Activated T-helper 1 cell treated with Interleukin-2 at 50 U/mL for 16 hours (primary cell): Measurements from ENCODE around the gene ROR1.

Source experiments
- DNase-seq: peaks from one replicate; pipeline ENCODE4 v3.0.0-alpha.2; 2020; ENCODE audit warnings: low read depth

The ROR1 gene

DNA sequence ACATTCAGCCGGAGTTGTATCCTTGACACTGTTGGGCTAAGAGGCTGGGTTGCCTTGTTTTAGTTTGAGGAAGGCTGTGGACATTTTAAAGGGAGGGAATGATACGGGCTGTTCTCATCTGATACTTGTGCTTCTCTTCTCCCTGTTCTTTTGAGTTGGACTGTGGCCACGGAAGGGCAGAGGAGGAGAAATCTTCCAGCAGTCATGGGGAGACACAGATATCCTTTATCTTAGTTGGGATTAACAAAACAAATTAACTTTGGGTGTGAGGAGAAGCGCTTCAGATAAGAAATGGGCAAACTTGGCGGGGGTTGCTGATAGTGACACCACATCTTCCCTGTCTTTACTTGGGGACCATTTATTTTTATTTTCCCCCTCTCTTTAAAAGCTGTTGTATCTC lies 138.8 kb downstream of the ROR1 start:
- DNase-seq = no peak

DNA sequence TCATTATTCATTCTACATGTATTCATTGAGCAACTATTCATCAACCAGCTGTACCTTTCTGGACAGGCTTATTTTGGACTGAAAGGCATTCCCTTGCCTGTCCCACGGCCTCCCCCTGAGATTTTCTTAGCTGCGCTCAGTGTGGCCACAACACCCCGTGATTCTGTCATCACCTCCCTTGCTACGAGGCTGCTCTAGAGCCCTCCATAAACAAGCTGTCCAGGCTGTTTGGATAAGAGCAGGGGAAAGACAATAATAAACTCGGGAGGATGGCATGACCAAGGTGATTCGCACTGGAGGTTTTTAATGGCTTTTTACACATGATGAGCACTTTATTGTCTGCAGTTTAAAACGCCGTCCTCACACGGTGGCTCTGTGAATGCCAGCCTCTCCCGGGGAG lies 139.7 kb downstream of the ROR1 start:
- DNase-seq = no peak

DNA sequence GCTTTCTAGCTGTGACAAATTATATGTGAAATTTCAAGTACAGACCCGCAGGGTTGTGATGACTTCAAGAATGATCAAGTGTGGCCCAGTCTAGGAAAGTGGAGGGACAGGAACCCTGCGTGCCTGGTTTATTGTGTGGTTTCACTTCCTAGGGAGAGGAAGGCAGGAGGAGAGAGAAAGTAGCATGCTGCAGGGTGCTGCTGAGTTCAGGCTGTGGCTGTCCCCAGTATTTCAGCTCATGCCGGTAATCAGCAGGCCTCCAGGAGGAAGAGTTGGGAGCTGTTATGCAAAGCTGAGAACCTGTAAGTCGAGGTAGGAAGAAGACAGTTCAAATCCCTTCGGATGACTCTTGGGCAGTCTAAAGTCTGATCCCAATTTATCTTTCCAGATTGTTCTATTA lies 140.4 kb downstream of the ROR1 start:
- DNase-seq = no peak

DNA sequence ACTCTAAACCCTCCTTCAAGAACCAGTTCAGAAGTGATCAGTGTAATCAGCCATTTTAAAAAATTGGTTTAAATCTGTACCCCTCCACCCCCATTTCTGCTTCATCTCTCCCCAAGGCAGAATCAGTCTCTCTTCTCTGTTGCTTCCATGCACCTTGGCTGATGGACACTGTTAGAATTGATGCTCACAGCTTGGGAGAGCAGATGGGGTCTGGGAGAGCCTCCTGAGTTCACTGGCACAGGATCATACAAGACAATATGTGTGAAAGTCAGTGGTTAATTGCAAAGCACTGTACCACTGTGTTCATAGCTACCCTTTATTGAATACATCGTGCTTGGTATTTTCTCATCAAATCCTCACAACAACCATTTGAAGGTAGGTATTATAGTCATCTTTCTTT lies 140.9 kb downstream of the ROR1 start:
- DNase-seq = no peak

DNA sequence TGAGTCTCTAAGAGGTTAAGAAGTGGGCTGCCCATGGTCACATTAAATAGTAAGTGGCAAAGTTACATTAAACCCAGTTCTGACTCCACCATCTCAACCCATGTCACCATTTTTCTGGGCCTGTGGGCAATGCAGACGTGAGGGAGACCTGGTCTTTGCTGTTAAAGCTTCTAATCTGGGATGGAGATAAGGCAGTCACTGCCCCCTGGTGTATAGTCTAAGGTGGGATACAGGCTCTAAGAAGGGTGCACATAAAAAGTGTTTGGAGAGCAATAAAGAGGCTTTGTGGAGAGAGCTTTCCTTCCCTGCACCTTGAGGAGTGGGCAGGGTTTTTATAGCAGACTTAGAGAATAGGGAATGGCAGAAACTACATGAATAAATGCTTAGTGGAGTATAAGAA lies 141.3 kb downstream of the ROR1 start:
- DNase-seq = no peak

DNA sequence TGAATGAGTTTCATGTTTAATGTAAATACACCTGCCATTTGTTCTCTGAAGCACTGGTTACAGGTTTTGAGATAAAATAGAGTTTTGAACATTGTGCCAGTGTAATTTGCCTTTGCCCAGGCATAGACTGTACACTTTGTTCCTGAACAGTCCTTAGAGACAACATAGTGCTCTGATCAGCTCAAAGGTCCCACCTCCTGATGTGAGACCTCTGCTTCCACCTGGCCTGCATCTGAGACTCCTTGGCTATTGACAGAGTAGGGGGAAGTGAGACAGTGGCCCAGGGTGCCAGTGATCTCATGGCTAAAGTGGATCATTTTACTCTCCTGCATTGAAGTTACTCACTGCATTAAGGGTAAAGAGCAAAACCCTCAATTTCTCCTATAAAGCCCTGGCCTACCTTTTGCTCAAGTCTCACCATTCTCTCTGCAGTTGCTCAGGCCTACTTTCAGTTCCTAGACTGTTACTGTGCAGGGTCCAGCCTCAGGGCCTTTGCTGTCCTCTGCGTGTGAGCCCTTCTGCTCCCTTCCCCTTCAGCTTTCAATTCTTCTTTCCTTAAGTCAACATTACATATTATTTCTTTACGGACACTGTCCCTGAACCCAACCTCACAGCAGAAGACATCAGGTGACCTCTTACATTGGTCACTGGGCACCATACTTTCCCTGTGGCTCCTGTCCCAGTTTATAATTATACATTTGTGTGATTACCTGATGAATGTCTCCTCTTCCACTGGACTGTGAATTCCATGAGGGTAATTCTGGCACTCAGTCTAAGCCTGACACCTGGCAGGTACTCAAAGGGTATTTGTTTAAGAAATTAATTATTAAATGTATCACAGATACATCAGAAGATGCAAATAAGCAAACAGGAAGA lies 142.9 kb downstream of the ROR1 start:
- DNase-seq = no peak

DNA sequence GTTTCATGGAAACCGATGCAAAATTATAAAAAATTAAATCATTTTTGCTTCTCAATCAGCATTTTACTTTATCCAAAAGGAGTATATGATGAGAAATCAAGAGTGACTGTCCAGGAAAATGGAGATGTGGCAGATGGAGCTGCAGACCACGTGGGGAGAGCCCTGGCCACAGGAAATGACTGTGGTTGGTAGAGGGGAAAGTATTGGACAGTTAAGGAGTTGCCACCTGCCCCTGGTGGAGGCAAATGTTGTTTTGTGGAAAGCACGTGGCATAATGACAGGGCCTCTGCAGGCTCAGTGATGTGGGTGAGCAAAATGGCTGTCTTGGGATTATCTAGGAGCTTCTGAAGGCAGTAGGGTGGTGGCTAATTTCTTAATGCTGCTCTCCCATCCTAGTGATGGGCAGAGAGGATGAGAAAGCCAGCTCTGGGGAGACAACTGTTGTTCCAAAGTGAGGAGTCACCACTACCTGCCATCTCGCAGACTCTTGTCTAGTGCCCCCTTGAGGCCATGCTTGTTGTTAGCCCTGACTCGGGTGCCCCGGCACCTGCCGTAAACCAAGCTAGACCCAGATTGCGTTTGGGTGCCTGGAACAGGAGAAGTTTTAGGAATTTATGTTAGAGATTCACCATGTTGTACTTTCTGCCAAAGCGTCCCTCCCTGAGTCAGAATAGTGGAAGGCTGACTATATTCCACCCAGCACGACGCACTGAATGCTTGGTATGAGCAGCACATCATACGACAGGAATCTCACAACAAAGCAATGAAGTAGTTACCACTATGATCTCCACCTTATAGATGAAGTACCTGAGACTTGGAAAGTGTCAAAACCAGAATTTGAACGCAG lies 144.0 kb downstream of the ROR1 start:
- no peak for DNase-seq

DNA sequence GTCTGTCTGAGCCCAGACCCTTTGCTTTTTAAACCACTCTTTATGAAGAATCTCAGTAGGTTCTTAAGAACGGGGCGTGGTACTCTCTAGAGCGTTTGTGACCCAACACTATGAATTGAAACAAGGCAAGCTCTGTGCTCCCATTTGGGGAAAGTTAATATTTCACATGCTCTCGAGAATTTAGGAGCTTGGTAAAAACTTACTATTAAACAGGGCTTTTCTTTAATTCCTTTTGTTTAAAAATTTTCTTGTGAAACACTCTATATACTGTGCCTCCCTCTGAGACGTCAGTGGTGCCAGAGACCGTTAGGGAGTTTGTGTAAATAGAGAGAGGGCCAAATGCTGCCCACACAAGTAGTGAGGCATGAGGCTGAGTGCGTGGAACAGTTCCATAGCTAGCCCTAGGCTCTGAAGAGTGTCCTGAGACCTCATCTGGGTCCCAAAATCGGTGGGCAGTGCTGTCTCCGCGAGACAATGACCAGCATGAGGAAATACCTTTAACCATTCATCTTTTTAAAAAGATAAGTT lies 144.7 kb downstream of the ROR1 start:
- DNase-seq = no peak

DNA sequence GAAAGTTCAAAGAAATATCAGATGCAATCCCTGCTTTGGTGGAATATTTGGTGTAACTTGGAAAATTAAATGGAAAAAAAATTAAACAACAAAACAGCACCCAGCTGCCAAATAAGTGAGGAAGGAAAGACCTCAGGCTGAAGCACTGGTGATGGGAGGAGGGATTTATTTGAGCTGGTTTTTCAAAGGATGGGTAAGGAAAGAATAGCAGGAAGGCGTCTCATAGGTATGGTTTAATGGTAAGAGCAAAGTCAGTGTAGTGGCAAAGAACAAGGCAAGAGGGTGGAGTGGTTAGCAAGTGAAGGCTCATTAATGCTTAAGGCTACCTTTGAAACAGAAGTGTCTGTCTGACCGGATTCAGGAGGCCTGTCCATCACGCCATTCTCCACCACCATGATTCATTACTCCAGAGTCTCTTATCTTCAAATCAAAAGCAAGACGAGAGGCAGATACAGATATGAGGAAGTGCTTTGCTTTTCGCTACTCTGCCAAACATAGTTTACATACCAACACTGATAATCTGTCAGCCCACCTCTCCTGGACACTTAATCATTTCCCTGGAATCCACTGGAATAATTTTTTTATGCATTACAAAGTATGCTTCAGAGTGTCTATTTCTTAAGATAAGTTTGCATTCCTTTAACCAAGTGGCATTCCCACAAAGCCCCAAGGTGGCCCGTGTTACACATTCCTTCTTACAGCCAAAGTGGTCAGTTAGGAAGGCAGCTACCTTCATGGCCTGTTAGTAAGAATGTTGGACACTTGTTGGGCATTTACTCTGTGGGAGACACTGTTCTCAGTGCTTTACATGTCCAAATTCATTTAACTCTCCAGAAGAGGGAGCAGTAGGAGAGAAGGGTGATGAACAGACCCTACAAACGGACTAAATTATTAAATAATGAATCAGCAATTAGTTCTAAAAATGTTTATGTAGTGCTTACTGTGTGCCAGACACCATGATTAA lies 146.6 kb downstream of the ROR1 start:
- DNase-seq = no peak

DNA sequence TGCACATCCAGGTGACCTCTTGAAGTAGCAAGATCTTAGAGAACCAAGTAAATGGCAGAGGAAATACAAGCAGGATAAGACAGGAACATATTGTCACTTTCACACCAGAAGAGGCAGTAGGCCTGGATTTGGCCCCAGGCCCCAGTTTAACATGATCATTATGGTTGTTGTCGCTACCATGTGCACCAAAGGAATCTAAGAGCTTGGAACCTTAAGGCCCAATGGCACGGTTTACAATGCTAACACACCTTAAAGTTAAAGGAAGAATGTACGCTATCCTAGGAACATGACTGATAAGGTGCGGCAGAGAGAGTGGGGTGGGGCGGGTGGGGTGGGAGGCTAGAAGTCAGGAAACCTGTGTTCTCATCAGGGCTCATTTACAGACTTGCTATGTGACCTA lies 147.5 kb downstream of the ROR1 start:
- DNase-seq = no peak

DNA sequence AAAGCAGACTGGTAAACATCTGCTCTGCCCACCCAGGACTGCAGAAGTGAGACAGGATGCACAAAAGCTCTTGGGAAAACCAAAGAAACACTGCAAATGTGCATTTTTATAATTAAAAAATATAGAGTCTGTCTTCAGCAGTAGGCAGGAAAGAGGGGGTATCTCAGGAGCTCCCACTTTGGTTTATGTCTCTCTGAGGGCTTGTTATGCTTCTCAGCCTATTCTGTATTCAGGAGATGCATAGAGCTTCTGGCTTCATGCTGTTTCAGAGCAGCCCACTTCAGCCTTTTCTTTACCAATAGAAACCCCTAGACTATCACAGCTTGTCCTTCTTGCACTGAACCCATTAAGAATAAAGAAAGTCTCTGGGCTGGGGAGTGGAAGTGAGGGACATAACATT lies 148.0 kb downstream of the ROR1 start:
- no peak for DNase-seq

DNA sequence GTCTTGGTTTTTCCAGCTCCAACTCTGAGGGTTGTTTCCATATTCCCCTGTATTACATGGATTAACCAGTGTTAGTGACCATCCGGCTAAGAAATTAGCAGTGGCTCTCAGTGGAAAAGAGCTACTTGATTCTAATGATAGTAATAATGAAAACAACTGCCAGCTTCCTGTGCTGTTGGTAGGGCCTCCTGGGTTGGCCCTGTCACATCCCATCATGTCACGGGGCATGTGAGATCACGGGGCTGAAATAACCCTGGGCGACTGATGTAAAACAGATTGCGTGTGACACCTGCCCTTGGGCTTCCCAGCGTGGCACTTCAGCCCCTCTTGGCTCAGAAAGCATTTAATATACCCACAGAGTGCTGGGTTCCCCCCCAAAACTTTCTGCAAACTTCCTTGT lies 149.0 kb downstream of the ROR1 start:
- no peak for DNase-seq

DNA sequence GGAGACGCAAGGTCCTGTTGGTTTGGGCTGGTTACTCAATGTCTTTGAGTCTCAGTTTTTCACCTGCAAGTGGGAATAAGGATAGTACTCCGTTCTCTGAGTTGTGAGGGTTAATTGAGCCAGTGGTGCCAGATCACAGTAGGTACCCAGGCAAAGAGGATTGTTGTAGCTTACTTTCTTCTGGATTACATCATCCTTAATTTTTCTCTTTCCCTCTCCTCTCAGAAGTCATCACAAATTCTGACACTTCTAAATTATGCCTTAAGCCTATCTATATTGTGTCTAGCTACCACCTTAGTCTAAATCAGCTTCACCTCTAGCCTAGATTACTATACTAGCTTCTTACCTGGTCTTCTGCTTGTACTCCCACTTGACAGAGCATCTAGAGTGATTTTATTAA lies 149.5 kb downstream of the ROR1 start:
- DNase-seq = no peak

DNA sequence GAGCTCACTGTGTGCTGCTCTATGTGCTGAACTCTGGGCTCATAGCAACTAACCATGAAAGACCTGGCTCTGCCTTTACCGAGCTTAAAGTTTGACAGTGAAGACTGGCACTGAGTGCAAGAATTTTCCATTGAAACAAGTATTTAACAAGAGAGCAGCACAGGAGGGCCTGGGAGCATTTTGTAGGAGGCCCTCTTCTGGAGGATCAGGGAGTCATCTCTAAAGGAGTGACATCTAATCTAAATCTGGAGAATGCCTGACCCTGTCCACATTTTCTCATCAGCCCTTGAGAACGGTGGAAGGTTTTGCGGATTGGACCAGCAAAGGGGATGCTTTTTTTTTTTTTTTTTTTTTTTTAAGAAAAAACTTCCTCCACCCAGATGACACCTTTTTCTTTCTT lies 150.8 kb downstream of the ROR1 start:
- no peak for DNase-seq

DNA sequence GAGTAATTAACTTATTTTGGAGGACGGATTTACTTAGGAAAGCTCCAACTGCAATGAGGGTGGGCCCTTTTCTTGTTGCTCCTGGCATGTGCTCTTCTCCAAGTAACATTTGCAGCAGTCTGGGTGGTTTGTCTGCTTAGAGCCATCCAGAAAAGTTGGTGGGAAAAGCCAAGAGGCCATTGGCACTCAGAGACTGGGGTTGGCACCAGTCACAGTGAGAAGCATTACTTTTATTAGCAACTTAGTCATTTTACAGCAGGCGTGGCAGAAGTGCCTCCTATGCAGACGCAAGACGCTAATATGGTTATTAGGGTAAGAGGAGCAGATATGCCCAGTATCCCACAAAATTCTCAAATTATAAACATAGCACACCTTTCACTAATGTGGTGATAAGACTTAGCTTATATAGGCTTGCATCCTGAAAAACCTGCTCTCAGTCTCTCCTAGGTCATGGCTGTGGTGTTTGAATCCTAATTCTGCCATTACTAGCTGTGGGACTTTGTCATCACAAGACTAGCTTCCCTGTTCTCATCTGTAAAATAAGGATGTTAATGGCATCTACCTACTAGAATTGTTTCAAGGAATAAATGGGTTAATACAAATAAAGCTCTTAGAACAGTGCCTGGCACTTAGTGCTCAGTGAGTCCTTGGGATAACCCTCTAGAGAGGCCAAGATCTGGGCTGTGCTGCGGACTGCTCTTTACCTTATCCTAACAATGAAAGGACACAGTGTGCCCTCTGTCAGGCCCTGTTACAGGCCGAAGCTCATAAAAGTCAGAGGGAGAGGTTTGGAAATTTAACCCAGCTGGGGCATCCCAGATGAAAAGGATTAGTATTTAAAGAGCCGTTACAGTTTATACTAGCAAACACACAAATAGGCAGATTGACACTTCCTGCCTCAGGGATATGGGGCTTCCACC lies 154.6 kb downstream of the ROR1 start:
- DNase-seq = no peak

DNA sequence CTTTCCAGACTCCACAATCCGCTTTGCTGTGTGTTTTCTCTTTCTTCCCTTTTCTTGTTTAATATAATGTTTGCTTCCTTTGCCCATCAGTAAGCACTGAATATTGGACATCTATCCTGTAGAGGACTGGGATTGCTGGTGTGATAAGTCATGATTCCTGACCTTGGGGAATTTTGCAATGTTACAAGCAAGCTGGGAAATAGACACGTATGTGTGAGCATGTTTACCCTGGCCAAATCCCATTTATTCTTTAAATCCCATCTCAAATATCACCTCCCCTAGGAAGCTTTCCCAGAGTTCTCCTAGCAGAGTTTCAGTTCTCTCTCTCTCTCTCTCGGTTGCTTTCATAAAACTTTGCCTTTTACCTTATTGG lies 155.3 kb downstream of the ROR1 start:
- no peak for DNase-seq

DNA sequence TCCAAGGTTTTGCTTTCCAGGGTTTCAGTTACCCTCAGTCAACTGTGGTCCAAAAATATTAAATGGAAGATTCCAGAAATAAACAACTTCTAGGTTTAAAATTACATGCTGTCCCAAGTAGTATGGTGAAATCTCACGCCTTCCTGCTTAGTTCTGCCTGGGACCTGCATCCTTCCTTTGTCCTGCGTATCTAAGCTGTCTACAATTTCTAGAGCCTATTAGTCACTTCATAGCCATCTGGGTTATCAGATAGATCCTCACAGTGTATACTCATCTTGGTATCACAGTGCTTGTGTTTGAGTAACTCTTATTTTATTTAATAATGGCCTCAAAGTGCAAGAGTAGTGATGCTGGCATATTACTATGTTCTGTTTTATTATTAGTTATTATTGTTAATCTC lies 157.7 kb downstream of the ROR1 start:
- no peak for DNase-seq

DNA sequence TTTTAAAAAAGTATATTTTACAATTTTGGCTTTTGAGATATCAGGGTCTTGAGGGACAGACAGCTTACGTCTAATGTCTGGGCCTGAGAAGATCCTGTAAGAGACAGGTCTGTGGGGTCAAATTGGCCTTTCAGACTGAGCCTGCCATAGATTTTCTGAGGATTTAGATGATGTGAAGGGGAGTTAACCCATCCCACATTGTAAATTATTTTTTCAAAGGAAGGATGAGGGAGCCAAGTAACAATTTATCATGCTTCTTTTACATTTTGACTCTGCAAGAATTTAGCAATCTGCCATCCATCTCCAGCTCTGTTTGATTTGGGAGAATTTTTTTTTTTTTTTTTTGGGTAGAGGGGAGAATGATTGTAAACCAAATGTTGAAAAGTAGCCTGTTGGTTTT lies 160.9 kb downstream of the ROR1 start:
- no peak for DNase-seq

DNA sequence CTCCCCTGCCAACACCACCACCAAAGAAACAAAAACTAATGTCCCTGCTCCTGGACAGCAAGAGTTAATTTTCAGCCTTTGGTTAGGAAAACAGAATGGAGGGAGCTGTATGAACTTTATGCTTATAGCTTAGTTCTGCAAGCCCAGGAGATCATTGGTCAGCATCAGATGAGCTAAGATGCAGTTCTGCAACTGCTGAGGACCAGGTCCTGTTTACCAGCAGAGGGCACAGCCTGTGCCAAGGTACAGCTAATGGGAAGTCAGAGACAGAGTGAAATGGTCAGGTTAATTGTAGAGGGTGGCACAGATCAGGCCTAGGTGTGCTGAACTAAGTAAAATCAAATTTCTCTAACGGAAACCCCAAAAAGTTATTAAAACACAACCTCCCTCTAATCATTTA lies 161.3 kb downstream of the ROR1 start:
- DNase-seq = no peak

DNA sequence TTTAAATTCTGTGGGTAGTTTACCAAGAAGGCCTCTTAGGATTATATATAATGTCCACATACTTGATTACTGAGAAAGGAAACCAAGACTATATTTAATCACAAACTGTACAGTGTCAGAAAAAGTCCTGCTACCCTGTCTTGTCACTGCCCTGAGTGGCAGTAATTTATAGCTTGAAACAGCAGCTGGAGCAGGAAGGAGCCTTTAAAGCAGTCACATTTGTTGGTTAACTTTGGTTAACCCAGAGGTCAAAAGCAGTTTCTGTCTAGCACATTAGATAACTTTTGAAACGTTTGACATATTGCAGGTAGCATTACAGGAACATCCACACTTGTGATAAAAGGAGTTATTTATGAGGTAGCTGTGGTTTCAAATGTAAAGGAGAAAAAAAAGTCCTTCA lies 161.7 kb downstream of the ROR1 start:
- DNase-seq = no peak

DNA sequence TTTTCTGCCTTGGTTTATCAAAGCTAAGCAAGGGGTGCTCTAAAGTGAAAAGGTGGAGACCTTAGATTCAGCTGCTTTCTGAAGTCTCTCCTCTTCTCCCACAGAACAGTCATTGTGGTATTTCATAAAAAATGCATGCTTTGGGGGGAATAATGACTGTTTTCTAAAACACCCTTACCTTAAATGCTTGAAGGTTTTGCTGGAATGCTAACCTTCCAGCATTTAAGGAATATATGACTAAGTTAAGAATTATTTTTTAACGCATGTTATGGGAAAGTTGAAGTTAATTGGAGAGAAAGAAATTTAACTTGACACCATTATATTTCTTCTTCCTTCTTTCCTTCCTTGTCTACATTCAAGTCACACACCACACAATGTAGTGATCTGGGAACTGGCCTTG lies 162.5 kb downstream of the ROR1 start:
- DNase-seq = no peak
